WI38 (cell line): ENCODE data around the gene ME3.

Experiments used
- H3K4me3 ChIP-seq: 2 replicates; pipeline ENCODE4 v1.5.1; 2011; ENCODE audit warnings: low read depth, mild to moderate bottlenecking, control low read depth, low read length
- CTCF ChIP-seq: IDR thresholded peaks from 2 replicates; pipeline ENCODE4 v1.5.1; 2012; ENCODE audit warnings: low read depth, mild to moderate bottlenecking, control low read depth, low read length

ME3 gene

DNA sequence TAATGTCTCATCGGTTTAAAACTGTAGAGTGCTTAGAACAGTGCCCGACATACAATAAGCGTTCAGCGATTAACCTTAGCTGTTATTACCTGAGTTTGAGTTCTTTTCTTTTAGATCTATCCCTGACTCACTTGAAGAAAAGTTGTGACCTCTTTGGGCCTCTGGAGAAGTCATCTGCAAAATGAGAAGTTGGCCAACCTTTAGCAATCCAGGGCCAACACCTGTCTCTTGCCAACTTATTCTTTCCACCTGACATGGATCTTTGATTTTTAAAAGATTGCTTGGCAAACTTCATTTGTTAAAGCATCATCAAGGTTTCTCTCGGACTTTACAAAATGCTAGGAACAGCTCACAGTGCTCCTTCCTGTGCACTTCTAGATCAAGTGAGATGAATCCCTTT, 208.5 kb downstream of the ME3 start:
- no peak for TF ChIP-seq CTCF
- no peak overlapping the region for H3K4me3 ChIP-seq

- no peak overlapping the region for H3K4me3 ChIP-seq
- TF ChIP-seq CTCF = no peak
Observed at GRCh38 chr11:86463120-86463519, 209.3 kb downstream of the ME3 start.

DNA sequence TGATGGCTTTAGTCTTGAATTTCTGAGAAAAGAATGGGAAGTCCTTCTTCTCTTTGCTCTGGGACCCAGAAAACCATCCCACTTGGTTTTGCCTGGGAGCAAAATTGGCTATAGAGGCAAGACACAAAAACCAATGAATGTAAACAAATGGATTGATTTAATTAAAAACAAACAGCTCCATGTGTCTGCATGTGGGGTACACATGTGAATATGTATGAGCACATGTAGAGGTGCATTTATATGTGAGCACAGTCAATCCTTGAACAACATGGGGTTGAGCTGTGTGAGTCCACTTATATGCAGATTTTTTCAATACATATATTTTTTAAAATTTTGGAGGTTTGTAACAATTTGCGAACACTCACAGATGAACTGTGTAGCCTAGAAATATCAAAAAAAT, 210.5 kb downstream of the ME3 start:
- TF ChIP-seq CTCF = no peak
- H3K4me3 ChIP-seq = no peak overlapping the region

- H3K4me3 ChIP-seq = no peak overlapping the region
- TF ChIP-seq CTCF = no peak
Observed at GRCh38 chr11:86460461-86461385, 211.7 kb downstream of the ME3 start.

DNA sequence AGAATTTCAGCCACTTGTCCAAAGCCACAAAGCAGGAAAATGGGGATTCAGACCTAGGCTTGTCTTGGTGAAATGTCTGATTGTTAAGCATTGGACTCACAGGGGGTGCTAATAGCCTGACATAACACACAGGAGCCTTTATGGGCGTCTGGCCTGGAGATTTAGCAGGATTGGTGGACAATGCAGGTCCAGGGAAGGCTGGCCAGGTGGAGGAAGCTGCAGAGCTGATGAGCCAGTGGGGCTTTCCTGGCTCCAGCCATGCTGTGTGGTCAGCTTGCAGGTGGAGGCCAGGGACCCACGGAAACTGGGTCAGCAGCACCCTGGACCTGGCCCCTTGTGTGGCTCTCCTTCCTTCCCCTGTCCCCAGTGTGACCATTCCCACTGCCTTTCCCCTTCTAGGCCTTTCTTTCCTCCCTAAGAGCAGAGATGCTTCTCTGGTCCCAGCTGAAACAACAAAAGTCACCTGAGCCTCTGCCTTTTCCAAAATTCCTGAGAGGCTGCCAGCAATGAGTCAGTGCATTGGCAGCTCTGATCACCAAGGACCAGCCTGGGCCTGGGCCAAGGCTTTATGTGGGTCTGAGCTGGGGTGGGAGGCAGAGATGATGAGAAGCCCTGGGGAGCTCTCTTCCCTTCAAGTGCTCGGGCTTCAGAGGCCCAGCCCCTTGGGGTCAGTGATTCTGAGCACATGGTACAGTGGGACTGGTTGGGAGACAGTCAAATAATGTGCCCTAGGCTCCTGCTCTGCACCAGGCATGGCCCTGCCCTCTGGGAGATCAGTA, 212.5 kb downstream of the ME3 start:
- TF ChIP-seq CTCF = no peak
- H3K4me3 ChIP-seq = no peak overlapping the region

- no peak for TF ChIP-seq CTCF
- no peak overlapping the region for H3K4me3 ChIP-seq
Observed at GRCh38 chr11:86459002-86459385, 213.4 kb downstream of the ME3 start.
